Ecto neural progenitor cell (in vitro differentiated cells): ENCODE results near the gene ANAPC7.
A peak's percentile ranks its signal among the peaks of the same experiment; 100 is the strongest.
"Not testable (repeated sequence)": the region's sequence is repeated elsewhere in the genome, so short reads cannot be mapped to it uniquely, and the experiment has no call there.

Source experiments
- DNase-seq: peaks from one replicate; pipeline ENCODE4 v3.0.0-alpha.2; 2018; ENCODE audit warnings: low spot score

The ANAPC7 gene

GRCh38 chr12:110403146-110403975, at the start of gene ANAPC7:
TSS of gene ANAPC7 (minus strand) at chr12:110403708. CDS start at chr12:110403627, 81 bp downstream.
- peak; percentile 98 for DNase-seq

- DNase-seq = no peak
Observed at GRCh38 chr12:110451263-110451662, 47.8 kb upstream of the ANAPC7 start.

- DNase-seq = peak; percentile 96
Observed at GRCh38 chr12:110449799-110450497, 46.4 kb upstream of the ANAPC7 start, which contains the start of gene ARPC3. TSS of gene ARPC3 (minus strand) at chr12:110450337. CDS start at chr12:110450260, 77 bp downstream.

GRCh38 chr12:110444455-110444854, 40.9 kb upstream of the ANAPC7 start:
- no peak for DNase-seq

GRCh38 chr12:110436231-110436630, 32.7 kb upstream of the ANAPC7 start:
- DNase-seq = no peak

- no peak for DNase-seq
Observed at GRCh38 chr12:110431957-110432587, 28.6 kb upstream of the ANAPC7 start.

GRCh38 chr12:110429676-110430075, 26.2 kb upstream of the ANAPC7 start:
- DNase-seq = not testable (repeated sequence)

- no peak for DNase-seq
Observed at GRCh38 chr12:110426406-110426805, 22.9 kb upstream of the ANAPC7 start.

- DNase-seq = no peak
Observed at GRCh38 chr12:110424237-110424636, 20.7 kb upstream of the ANAPC7 start.

GRCh38 chr12:110421701-110422100, 18.2 kb upstream of the ANAPC7 start:
- no peak for DNase-seq

- DNase-seq = no peak
Observed at GRCh38 chr12:110421159-110421661, 17.7 kb upstream of the ANAPC7 start.

- not testable (repeated sequence) for DNase-seq
Observed at GRCh38 chr12:110420644-110421043, 17.1 kb upstream of the ANAPC7 start.

- DNase-seq = not testable (repeated sequence)
Observed at GRCh38 chr12:110417113-110417512, 13.6 kb upstream of the ANAPC7 start.

- DNase-seq = not testable (repeated sequence)
Observed at GRCh38 chr12:110410086-110410485, 6.6 kb upstream of the ANAPC7 start.

GRCh38 chr12:110405126-110405662, 1.7 kb upstream of the ANAPC7 start:
- not testable (repeated sequence) for DNase-seq

- peak; percentile 90 for DNase-seq
Observed at GRCh38 chr12:110403976-110404682, 621 bp upstream of the ANAPC7 start.

GRCh38 chr12:110382683-110383082, 20.8 kb downstream of the ANAPC7 start:
- no peak for DNase-seq

GRCh38 chr12:110379631-110380030, 23.9 kb downstream of the ANAPC7 start:
- no peak for DNase-seq

- DNase-seq = no peak
Observed at GRCh38 chr12:110379197-110379596, 24.3 kb downstream of the ANAPC7 start.

- DNase-seq = not testable (repeated sequence)
Observed at GRCh38 chr12:110378131-110378790, 25.2 kb downstream of the ANAPC7 start.
